ENCODE measurements around the gene MUCL3. TPM values are rescaled to one million over a fixed set of nuclear protein-coding genes. Genes with fewer than 3 reads are reported as not detected.
"Not testable (repeated sequence)": the region's sequence is repeated elsewhere in the genome, so short reads cannot be mapped to it uniquely, and the experiment has no call there.

Gene MUCL3, protein sequence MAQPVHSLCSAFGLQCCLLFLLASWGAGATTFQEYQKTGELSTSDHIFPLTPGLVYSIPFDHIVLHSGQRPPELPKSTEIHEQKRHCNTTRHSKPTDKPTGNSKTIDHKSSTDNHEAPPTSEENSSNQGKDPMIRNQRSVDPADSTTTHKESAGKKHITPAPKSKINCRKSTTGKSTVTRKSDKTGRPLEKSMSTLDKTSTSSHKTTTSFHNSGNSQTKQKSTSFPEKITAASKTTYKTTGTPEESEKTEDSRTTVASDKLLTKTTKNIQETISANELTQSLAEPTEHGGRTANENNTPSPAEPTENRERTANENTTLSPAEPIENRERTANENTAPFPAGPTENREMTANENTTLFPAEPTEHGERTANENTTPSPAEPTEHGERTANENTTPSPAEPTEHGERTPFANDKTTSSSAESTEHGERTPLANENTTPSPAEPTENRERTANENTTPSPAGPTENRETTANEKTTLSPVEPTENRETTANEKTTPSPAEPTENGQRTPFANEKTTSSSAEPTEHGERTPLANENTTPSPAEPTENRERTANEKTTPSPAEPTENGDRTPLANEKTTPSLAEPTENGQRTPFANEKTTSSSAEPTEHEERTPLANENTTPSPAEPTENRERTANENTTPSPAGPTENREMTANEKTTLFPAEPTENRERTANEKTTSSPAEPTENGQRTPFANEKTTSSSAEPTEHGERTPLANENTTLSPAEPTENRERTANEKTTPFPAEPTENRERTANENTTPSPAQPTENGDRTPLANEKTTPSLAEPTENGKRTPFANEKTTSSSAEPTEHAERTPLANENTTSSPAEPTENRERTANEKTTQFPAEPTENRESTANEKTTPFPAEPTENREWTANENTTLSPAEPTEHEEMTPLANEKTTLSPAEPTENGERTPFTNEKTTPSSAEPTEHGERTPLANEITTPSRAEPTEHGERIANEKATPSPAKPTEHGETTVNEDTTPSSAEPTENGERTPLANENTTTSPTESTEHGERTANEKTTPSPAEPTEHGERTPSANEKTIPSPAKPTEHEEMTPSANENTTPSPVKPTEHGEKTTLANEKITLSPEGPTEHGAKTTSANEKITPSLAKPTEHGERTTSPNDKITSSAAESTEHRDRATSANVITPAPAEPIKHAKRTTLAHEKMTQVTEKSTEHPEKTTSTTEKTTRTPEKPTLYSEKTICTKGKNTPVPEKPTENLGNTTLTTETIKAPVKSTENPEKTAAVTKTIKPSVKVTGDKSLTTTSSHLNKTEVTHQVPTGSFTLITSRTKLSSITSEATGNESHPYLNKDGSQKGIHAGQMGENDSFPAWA (N-terminal part only)
- total RNA-seq, result 1.00 TPM

DNA sequence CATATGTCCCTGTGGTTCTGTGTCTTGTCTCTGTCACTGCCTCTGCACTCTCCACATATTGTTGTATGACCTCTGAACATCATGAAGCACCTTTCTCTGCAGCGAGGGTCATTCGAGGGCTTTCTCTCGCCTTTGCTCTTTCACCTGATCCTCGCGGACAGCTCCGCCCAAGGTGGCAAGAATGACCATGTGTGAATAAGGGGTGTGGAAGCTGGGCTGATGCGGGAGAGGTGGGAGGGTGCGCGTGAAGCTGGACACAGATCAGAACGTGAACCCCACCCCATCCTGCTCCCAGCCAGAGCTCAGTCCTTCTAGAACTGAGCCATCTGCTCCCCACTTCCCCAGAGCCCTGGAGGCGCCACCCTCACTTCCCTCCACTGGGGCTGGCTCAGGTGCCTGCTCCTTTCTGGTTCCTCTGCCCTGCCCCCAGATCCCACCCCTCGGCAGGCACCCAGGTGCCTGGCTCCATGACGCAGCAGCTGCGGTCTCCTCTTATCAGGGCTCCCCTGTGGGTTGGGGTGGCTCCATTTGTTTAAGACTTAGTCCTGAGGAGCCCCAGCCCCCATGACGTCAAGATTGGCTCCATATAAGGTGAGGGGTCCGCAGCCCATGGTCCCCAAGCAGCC is at the start of gene MUCL3:
Gene MUCL3 (plus strand): TSS at position 613 of the 626 bp plus-strand sequence. CDS start 27 bp downstream, outside the sequence.
- ATAC-seq, result peak; percentile 14

DNA sequence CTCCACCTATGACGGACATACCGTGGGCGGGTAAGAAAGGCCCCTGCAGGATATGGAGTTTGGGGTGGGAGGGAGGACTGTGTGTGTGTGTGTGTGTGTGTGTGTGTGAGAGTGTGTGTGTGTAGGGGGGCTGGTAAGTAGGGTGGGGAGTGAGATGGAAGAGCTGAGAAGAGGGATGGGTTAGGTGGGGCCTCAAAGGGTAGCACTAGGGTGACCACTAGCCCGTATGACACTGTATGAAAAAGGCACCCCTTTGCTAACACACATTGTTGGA is 49.4 kb upstream of the MUCL3 start:
- no peak for ATAC-seq

DNA sequence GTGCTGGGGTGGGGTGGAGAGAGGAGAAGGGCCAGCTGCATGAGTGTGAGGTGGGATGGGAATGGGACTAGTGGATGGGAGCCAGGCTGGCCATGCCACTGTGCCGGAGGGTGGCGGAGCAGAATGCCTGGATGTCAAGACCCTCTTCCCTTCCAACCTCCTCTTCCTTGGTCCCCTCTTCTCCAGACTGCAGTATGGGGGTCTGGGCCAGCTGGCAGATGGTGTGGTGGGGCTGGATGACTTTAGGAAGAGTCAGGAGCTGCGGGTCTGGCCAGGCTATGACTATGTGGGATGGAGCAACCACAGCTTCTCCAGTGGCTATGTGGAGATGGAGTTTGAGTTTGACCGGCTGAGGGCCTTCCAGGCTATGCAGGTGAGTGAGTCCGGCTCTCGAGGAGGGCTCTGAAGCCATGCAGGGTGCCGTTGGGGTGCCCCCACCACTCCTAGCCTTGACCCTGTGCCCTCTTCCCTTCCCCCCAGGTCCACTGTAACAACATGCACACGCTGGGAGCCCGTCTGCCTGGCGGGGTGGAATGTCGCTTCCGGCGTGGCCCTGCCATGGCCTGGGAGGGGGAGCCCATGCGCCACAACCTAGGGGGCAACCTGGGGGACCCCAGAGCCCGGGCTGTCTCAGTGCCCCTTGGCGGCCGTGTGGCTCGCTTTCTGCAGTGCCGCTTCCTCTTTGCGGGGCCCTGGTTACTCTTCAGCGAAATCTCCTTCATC is 48.8 kb upstream of the MUCL3 start:
- no peak for ATAC-seq

DNA sequence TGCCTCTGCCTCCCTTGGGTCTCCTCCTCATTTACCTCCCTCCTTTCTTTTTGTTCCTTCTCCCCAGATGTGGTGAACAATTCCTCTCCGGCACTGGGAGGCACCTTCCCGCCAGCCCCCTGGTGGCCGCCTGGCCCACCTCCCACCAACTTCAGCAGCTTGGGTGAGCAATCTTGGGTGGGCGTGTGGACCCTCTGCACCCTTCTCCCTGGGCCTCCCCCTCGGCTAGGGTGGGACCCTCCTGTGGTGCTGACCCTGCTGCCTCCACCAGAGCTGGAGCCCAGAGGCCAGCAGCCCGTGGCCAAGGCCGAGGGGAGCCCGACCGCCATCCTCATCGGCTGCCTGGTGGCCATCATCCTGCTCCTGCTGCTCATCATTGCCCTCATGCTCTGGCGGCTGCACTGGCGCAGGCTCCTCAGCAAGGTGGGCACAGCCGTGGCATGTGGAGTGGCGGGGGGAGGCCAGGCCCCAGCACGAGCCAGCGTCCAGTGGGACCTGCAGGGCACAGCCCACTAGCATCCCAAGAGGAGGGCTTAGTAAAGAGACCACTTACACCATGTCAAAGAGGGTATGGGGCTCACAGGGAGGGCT is 47.7 kb upstream of the MUCL3 start:
- ATAC-seq, result no peak

DNA sequence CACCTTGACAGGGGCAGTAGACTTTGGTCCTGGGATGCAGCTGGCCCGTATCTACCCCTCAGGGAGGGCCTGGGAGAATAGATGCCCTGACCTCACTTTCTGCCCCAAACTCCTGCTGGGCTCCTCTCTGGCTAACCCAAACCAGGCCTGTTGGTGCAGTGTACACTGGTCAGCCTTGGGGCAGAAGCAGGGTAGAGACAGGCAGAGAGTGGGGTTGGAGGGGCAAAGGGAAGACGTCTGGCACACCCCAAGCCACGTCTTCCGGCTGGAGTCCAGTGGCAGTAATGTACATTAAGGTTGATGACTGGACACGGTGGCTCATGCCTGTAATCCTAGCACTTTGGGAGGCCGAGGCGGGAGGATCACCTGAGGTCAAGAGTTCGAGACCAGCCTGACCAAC is 47.1 kb upstream of the MUCL3 start:
- no peak for ATAC-seq

DNA sequence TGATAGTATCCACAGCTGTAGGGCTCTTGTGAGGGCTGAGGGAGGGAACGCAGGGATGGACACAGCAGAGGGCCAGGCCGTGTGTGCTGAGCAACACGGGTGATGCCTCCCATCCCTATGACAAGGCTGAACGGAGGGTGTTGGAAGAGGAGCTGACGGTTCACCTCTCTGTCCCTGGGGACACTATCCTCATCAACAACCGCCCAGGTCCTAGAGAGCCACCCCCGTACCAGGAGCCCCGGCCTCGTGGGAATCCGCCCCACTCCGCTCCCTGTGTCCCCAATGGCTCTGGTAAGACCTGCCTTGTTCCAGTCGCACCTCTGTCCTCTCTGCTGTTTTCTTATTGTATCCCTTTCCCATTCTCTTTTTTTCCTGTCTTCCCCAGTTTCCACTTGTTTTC is 46.4 kb upstream of the MUCL3 start:
- ATAC-seq, result no peak

DNA sequence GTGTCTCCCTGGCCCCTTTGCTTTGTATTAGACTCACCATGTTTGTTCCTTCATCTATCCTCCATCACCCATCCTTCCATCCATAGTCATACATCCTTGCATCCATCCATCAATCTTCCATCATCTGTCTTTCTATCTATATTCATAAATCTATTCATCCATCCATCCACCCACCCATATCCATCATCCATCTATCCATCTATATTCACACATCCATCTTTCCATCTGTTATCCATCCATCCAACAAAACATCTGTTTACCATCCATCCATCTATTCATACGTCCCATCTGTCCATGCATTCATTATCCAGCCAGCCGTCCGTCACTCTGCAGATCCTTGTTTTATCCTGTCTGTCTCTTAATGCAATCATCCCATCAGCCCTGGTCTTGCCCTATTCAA is 45.8 kb upstream of the MUCL3 start:
- ATAC-seq, result no peak

DNA sequence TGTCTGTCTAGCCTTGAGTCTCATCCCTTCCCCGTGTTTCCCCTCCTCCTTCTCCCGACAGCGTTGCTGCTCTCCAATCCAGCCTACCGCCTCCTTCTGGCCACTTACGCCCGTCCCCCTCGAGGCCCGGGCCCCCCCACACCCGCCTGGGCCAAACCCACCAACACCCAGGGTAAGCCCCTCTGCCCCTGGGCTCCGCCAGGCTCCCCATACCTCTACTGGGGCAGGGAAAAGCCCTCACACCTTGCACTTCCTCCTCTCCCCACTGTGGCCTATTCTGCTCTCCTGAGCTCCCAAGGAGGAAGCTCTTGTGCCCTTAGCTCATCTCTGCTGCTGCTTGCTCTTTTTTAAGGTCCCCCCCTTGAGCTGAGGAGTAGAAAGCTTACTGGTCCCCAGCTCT is 45.4 kb upstream of the MUCL3 start:
- ATAC-seq, result no peak

DNA sequence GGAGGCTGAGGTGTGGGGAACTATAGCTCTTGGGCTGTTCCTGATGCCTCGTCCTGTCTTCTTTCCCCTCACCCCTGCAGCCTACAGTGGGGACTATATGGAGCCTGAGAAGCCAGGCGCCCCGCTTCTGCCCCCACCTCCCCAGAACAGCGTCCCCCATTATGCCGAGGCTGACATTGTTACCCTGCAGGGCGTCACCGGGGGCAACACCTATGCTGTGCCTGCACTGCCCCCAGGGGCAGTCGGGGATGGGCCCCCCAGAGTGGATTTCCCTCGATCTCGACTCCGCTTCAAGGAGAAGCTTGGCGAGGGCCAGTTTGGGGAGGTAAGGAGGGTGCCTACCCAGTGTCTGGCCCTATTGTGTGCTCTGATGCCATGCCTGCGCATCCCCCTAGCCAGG is 44.2 kb upstream of the MUCL3 start:
- ATAC-seq, result no peak

DNA sequence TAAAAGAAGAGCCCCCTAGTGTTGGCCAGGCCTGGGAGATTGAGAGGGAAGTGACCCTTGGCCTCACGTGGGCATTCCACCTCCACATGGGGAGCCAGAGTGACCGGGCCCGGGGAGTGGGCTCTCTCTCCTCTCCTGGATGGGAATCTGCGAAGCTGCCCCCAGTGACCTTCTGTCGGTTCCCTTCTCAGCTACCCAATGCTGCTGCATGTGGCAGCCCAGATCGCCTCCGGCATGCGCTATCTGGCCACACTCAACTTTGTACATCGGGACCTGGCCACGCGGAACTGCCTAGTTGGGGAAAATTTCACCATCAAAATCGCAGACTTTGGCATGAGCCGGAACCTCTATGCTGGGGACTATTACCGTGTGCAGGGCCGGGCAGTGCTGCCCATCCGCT is 42.9 kb upstream of the MUCL3 start:
- ATAC-seq, result no peak

DNA sequence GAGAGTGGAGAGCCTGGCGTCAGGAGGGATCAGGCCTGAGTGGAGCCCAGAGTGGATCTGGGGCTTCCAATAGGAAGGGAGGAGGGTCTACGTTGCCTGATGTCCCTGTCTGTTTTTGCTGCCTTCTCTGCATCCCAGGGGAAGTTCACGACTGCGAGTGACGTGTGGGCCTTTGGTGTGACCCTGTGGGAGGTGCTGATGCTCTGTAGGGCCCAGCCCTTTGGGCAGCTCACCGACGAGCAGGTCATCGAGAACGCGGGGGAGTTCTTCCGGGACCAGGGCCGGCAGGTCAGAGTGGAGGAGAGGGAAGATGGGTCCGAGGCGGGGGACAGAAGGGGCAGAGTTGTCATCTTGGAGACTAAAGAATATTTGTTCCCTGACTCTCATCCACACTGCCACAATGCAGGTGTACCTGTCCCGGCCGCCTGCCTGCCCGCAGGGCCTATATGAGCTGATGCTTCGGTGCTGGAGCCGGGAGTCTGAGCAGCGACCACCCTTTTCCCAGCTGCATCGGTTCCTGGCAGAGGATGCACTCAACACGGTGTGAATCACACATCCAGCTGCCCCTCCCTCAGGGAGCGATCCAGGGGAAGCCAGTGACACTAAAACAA is 41.9 kb upstream of the MUCL3 start:
- ATAC-seq, result no peak

DNA sequence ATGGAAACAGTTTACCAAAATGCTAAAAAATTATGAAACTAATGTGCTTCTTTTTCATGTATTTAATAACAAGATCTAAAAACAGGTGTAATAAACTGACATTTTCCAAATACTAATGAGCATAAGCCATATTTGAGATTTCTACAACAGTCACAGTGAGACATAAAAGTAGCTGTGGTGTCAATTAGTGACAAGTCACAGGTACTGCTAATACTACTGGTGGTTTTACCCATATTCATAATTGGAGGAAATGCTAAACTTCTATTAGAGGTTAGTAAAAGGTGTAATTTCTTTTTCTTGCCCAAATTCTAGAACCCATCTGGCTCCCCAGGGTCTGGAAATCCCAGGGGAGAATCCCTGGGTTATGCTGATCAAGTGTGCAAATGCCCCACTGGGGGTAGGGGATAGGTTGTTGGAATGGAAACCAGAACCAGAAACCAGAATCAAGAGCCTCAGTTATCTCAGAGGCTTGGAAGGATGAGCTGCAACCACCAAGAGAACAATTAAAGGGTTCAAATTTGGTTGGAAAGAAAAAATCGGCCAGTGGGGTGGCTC is 39.8 kb upstream of the MUCL3 start:
- ATAC-seq, result no peak

DNA sequence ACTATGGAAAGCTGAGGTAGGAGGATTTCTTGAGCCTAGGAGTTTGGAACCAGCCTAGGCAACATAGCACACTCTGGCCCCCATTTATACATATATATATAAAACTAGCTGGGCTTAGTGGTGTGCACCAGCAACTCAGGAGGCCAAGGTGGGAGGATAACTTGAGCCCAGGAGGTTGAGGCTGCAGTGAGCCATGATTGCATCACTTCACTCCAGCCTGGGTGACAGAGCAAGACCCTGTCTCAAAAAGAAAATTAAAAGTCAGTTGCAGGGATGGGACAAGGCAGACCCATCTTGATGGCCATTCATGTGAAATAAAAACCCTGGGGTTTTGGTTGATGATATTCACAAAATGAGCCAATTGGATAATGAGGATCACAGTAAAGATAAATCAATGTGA is 39.3 kb upstream of the MUCL3 start:
- no peak for ATAC-seq

DNA sequence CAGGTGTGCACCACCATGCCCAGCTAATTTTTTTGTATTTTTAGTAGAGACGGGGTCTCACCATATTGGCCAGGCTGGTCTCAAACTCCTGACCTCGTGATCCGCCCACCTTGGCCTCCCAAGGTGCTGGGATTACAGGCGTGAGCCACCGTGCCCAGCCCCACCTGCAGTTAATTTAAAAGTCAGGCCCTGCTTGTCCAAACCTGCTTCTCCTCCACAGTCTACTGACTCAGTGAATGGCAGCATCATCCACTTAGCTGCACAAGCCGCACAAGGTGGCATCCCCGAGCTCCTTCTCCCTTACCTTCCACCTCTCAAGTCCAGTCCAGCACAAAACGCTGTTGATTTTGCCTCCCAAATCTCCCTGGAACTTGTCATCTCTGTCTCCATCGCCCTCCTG is 38.6 kb upstream of the MUCL3 start:
- peak; percentile 79 for ATAC-seq

DNA sequence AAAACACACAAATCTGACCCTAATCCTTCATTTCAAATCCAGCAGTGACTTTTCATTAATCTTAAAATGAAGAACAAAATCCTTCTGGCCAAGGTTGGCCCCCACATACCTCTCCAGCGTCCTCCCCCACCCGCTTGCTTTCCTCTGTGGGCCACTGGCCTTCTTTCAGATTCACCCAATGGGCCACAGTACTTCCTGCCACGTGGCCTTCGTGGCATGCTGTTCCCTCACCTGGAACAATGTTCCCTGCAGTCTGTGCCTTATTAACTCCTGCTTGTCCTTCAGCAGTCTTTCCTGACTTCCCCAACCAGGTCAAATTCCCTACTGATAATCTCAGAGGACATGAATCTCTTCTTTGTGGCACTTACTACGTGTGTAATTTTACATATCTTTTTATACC is 38.1 kb upstream of the MUCL3 start:
- no peak for ATAC-seq

DNA sequence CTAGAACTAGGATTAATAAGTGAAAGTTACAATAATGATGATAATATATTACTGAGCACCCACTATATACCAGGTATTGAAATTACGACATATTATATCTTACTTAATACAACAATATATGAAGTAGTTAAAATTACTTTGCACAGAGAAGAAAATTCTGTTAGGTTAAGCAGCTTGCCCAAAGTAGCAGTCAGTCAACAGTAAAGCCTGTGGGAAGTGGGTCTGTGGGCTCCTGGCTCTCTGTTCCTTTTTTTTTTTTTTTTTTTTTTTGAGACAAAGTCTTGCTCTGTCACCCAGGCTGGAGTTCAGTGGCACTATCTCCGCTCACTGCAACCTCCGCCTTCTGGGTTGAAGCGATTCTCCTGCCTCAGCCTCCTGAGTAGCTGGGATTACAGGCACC is 37.5 kb upstream of the MUCL3 start:
- no peak for ATAC-seq

DNA sequence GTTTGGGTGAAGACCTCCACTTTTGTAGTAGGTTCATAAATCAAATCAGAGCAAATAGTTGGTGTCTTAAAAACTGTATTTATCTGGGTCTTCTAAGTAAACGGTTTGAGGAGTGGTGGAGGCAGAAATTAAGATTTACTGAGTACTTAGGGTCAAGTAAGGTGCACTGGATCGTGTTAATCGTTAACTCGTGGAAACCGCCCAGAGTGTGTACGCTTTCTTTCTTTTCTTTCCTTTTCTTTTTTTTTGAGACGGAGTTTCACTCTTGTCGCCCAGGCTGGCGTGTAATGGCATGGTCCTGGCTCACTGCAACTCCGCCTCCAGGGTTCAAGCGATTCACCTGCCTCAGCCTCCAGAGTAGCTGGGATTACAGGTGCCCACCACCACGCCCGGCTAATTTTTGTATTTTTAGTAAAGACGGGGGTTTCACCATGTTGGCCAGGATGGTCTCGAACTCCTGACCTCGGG is 33.4 kb upstream of the MUCL3 start:
- ATAC-seq, result not testable (repeated sequence)

DNA sequence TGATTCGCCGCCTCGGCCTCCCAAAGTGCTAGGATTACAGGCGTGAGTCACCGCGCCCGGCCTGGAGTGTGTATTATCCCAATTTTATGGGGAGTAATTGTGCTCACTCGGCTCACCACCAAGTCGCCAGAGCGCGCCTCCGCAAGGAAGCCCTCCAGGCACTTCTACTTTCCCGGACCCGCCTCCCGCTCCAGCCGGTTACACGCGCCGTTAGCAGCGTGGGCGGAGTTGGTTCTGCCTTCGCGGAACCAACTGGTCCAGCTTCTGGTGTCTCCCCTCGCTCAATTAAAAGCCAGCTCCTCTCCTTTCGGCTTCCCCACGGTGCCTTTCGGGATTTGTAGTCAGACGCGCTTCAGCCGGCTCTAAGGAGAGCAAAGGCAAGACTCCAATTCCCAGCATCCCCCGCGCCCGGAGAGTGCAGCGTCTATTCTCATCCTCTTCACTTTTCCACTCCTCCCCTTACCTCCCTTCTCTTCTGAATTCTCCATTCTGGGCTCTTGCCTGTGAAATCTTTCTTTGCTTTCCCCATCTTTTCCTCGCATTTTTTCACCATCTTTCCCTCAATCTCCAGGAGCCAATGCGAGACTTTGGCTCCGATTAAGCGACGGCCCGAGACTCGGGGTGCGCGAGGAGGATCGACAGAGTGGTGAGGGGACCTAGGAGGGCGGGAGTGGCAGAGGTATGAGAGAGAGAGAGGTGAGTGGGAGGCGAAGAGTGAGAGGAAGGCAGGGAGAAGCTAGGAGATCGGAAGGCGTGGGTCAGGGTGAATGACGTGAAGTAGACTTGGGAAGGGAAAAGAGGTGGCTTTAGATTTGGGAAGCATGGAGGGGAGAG is 32.8 kb upstream of the MUCL3 start, which contains the start of gene GTF2H4:
Gene GTF2H4 (plus strand): TSS at position 450 of the 834 bp plus-strand sequence.
- ATAC-seq, result peak; percentile 94

DNA sequence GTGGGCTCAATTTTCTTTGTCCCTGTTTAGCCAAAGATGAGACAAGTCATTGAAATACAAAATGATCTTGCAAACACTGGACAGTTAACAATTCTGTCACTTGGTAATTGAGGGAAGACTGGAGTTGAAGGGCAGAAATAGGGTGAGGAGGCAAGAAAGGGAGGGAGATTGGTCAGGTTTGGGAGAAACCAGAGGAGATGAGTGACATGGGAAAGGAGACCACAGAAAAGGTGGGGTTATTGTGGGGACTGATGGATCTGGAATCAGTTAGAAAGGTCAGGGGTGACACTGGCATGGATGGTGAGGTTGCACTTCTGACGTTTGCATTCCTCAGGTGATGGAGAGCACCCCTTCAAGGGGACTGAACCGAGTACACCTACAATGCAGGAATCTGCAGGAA is 32.1 kb upstream of the MUCL3 start:
- ATAC-seq, result no peak

DNA sequence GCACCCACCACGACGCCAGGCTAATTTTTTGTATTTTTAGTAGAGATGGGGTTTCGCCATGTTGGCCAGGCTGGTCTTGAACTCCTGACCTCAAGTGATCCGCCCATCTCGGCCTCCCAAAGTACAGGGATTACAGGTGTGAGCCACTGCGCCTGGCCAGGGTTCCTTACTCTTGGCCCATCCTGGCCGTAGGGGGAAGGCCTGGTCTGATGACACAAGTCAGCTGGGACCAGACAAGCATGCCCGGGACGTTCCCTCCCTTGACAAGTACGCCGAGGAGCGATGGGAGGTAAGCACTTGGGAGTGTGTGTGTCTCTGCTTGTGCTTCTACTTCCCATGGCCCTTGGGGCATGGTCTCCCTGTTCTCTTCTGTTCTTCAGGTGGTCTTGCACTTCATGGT is 30.3 kb upstream of the MUCL3 start:
- ATAC-seq, result not testable (repeated sequence)

Measured in esophagus mucosa (tissue), 1 donor.